Measurements from ENCODE around the gene TMEM170A. TPM values are rescaled to one million over a fixed set of nuclear protein-coding genes. Genes with fewer than 3 reads are reported as not detected.
"Not testable (repeated sequence)": the region's sequence is repeated elsewhere in the genome, so short reads cannot be mapped to it uniquely, and the experiment has no call there.

TMEM170A gene
- total RNA-seq, 1 experiment from 2014 or later = 34.5 TPM

GRCh38 chr16:75502916-75503605, 38.6 kb upstream of the TMEM170A start:
- ChIA-PET RAD21 (ENCODE audit: low non-redundant PET in 1 of 2, low total read pairs in 2 of 2, uncharacterized antibody in 2 of 2, unreplicated experiment in 2 of 2) (no interaction called here), POLR2A (interaction anchor here (1.6 kb wide), 1 partner anchor 13 kb away, joined by 10 read pairs; no protein-coding TSS in a partner anchor), CTCF (interaction anchor here (1.0 kb wide), 1 partner anchor 14 kb away, joined by 6 read pairs; no protein-coding TSS in a partner anchor)
- Histone ChIP-seq H3K9me3 (ENCODE audit: control insufficient read depth in 1 of 2, insufficient read depth in 1 of 2, low read depth in 1 of 2, low read length in 2 of 2) (no peaks in the 10 kb centered on the region), H3K9ac (ENCODE audit: low read length) (no peak overlapping the region), H3K4me1 (ENCODE audit: control insufficient read depth in 1 of 2, insufficient read depth in 2 of 2, low read length in 2 of 2) (peaks cover 13 to 30% of the 10 kb centered on the region in 2 experiments), H4K20me1 (ENCODE audit: insufficient read depth) (no peaks in the 10 kb centered on the region), H3K36me3 (ENCODE audit: control insufficient read depth in 1 of 2, insufficient read depth in 2 of 2, low read length in 2 of 2) (no peaks in the 10 kb centered on the region), H3K4me2 (ENCODE audit: low read length) (peak overlapping the region; percentile 48), H3K4me3 (replicated peaks in 1 of 2; ENCODE audit: low read depth in 1 of 2, low read length in 2 of 2) (no peak overlapping the region), H3K79me2 (ENCODE audit: insufficient read depth, low read length) (no peaks in the 10 kb centered on the region), H3K27ac (ENCODE audit: low read depth, low read length) (no peak overlapping the region), H3K27me3 (ENCODE audit: insufficient read depth, low read length) (no peaks in the 10 kb centered on the region), H2AFZ (ENCODE audit: low read depth, low read length, poor library complexity, severe bottlenecking) (no peak overlapping the region), H3K9me2 (ENCODE audit: insufficient read depth) (no peaks in the 10 kb centered on the region)
- TF ChIP-seq SP1 (IDR thresholded peaks at IDR 0.05; ENCODE audit: low read depth) (peak; percentile 18; the same call in 1 of the 2 replicates), ZNF274 (IDR thresholded peaks at IDR 0.05; ENCODE audit: low read depth, low read length) (no peak), TCF7L2 (IDR thresholded peaks at IDR 0.05; ENCODE audit: borderline replicate concordance, extremely low read depth, insufficient read depth, insufficient read length) (no peak), EZH2 (IDR thresholded peaks at IDR 0.05) (no peak), SRF (IDR thresholded peaks at IDR 0.05; ENCODE audit: low read depth) (no peak), JUND (IDR thresholded peaks at IDR 0.05) (peak; percentile 59), FOSL1 (IDR thresholded peaks at IDR 0.05; ENCODE audit: low read depth) (peak; percentile 77; the same call in 1 of the 2 replicates)
- intact Hi-C loops (cut with micrococcal nuclease) = no loop called here
- BruUV-seq (replicated peaks) = no TSS peak
- DNase-seq (ENCODE audit: low read depth, low spot score) (no peak), ATAC-seq (peak; percentile 58)

GRCh38 chr16:75501820-75502219, 37.3 kb upstream of the TMEM170A start:
- H3K27ac ChIP-seq (ENCODE audit: low read depth, low read length); DNase-seq (ENCODE audit: low read depth, low spot score); H3K4me2 ChIP-seq (ENCODE audit: low read length); CTCF ChIA-PET; H3K9ac ChIP-seq (ENCODE audit: low read length); H3K9me3 ChIP-seq (ENCODE audit: control insufficient read depth in 1 of 2, insufficient read depth in 1 of 2, low read depth in 1 of 2, low read length in 2 of 2); H2AFZ ChIP-seq (ENCODE audit: low read depth, low read length, poor library complexity, severe bottlenecking); intact Hi-C loops (cut with micrococcal nuclease); POLR2A ChIA-PET; H4K20me1 ChIP-seq (ENCODE audit: insufficient read depth); H3K79me2 ChIP-seq (ENCODE audit: insufficient read depth, low read length); BruUV-seq (replicated peaks); H3K9me2 ChIP-seq (ENCODE audit: insufficient read depth); ATAC-seq; H3K27me3 ChIP-seq (ENCODE audit: insufficient read depth, low read length); H3K36me3 ChIP-seq (ENCODE audit: control insufficient read depth in 1 of 2, insufficient read depth in 2 of 2, low read length in 2 of 2); RAD21 ChIA-PET (ENCODE audit: low non-redundant PET in 1 of 2, low total read pairs in 2 of 2, uncharacterized antibody in 2 of 2, unreplicated experiment in 2 of 2); H3K4me3 ChIP-seq (replicated peaks in 1 of 2; ENCODE audit: low read depth in 1 of 2, low read length in 2 of 2): not testable (repeated sequence)
- H3K4me1 ChIP-seq (ENCODE audit: control insufficient read depth in 1 of 2, insufficient read depth in 2 of 2, low read length in 2 of 2) = peaks cover 13 to 28% of the 10 kb centered on the region in 2 experiments

Measured in HCT116 (cell line).